Karpas-422 (cell line): ENCODE data around the gene NALCN. TPM values are rescaled to one million over a fixed set of nuclear protein-coding genes. Genes with fewer than 3 reads are reported as not detected.

Experiments
- DNase-seq: peaks from one replicate; pipeline ENCODE4 v3.0.0-alpha.2; 2015
- H2AFZ ChIP-seq: fragments of 200-600 bp; sonication (generic); 2 replicates; pipeline ENCODE4 v1.6.1; 2014; ENCODE audit warnings: antibody characterized with exemption, low read length, mixed read lengths
- H3K27ac ChIP-seq: fragments of 200-600 bp; sonication (generic); 2 replicates; pipeline ENCODE4 v1.5.1; 2014; ENCODE audit warnings: mild to moderate bottlenecking, low read length, moderate library complexity
- H3K27me3 ChIP-seq: fragments of 200-600 bp; sonication (generic); 2 replicates; pipeline ENCODE4 v1.6.1; 2014; ENCODE audit warnings: low read length, mixed read lengths
- H3K36me3 ChIP-seq: fragments of 200-600 bp; sonication (generic); 2 replicates; pipeline ENCODE4 v1.6.1; 2014; ENCODE audit warnings: low read length, mixed read lengths; ENCODE audit not compliant: insufficient read depth
- H3K4me1 ChIP-seq: fragments of 200-600 bp; sonication (generic); 2 replicates; pipeline ENCODE4 v1.6.1; 2014; ENCODE audit warnings: mild to moderate bottlenecking, low read length, mixed read lengths
- H3K4me2 ChIP-seq: fragments of 200-600 bp; sonication (generic); 2 replicates; pipeline ENCODE4 v1.6.1; 2014; ENCODE audit warnings: low read length, low read depth, mild to moderate bottlenecking; ENCODE audit not compliant: poor library complexity, severe bottlenecking
- H3K4me3 ChIP-seq: fragments of 200-600 bp; sonication (generic); 2 replicates; pipeline ENCODE4 v1.5.1; 2014; ENCODE audit warnings: mild to moderate bottlenecking, antibody characterized with exemption, low read length, mixed read lengths
- H3K79me2 ChIP-seq: fragments of 200-600 bp; sonication (generic); 2 replicates; pipeline ENCODE4 v1.6.1; 2014; ENCODE audit warnings: mild to moderate bottlenecking, low read length, mixed read lengths
- H3K9ac ChIP-seq: fragments of 200-600 bp; sonication (generic); 2 replicates; pipeline ENCODE4 v1.6.0; 2014; ENCODE audit warnings: low read length
- H3K9me2 ChIP-seq: fragments of 200-600 bp; sonication (generic), shearing (Covaris generic); replicated peaks from 2 replicates; pipeline ENCODE4 v1.6.0; 2014; ENCODE audit warnings: mild to moderate bottlenecking, low read length, moderate library complexity; ENCODE audit not compliant: insufficient read depth
- H3K9me3 ChIP-seq: fragments of 300-700, 200-600 bp; sonication (generic); 2 replicates; pipeline ENCODE4 v1.6.1; 2014; ENCODE audit warnings: low read length, mixed read lengths
- H4K20me1 ChIP-seq: fragments of 200-600 bp; sonication (generic); 2 replicates; pipeline ENCODE4 v1.6.1; 2014; ENCODE audit warnings: mild to moderate bottlenecking, antibody characterized with exemption, low read length, low read depth; ENCODE audit not compliant: insufficient read depth
- total RNA-seq: library from RNA; depleted of rRNA; stranded (reverse); fragments of >200 nt; shearing (Covaris generic); gene quantifications from 2 replicates; pipeline ENCODE4 v1.2.3, GENCODE V29; 2014; ENCODE audit warnings: low replicate concordance

The NALCN gene
- total RNA-seq, 1 experiment from 2014 or later = 0.04 TPM

- H3K4me3 ChIP-seq = no peak overlapping the region
- H3K9ac ChIP-seq = no peak overlapping the region
- no peaks in the 10 kb centered on the region for H3K36me3 ChIP-seq
- no peak overlapping the region for H3K4me2 ChIP-seq
- no peak for DNase-seq
- no peak overlapping the region for H2AFZ ChIP-seq
- no peaks in the 10 kb centered on the region for H3K4me1 ChIP-seq
- H4K20me1 ChIP-seq = no peaks in the 10 kb centered on the region
- H3K79me2 ChIP-seq = no peaks in the 10 kb centered on the region
- H3K27me3 ChIP-seq = no peaks in the 10 kb centered on the region
- no peaks in the 10 kb centered on the region for H3K9me3 ChIP-seq
- no peaks in the 10 kb centered on the region for H3K9me2 ChIP-seq
- H3K27ac ChIP-seq = no peak overlapping the region
Observed at GRCh38 chr13:101219609-101220265, 196.6 kb downstream of the NALCN start.

- Histone ChIP-seq H2AFZ (no peak overlapping the region), H3K9me2 (no peaks in the 10 kb centered on the region), H3K4me3 (no peak overlapping the region), H3K4me2 (no peak overlapping the region), H3K79me2 (no peaks in the 10 kb centered on the region), H4K20me1 (no peaks in the 10 kb centered on the region), H3K27me3 (no peaks in the 10 kb centered on the region), H3K9me3 (no peaks in the 10 kb centered on the region), H3K27ac (no peak overlapping the region), H3K36me3 (no peaks in the 10 kb centered on the region), H3K4me1 (no peaks in the 10 kb centered on the region), H3K9ac (no peak overlapping the region)
- DNase-seq = no peak
Observed at GRCh38 chr13:101218484-101218883, 197.8 kb downstream of the NALCN start.

GRCh38 chr13:101217086-101217485 lies 199.2 kb downstream of the NALCN start:
- Histone ChIP-seq H4K20me1 (no peaks in the 10 kb centered on the region), H3K4me1 (no peaks in the 10 kb centered on the region), H3K36me3 (no peaks in the 10 kb centered on the region), H2AFZ (no peak overlapping the region), H3K9me3 (no peaks in the 10 kb centered on the region), H3K4me2 (no peak overlapping the region), H3K9me2 (no peaks in the 10 kb centered on the region), H3K9ac (no peak overlapping the region), H3K27ac (no peak overlapping the region), H3K27me3 (no peaks in the 10 kb centered on the region), H3K4me3 (no peak overlapping the region), H3K79me2 (no peaks in the 10 kb centered on the region)
- DNase-seq = no peak

GRCh38 chr13:101211261-101211660 lies 205.0 kb downstream of the NALCN start:
- Histone ChIP-seq H4K20me1 (no peaks in the 10 kb centered on the region), H3K9me3 (no peaks in the 10 kb centered on the region), H3K9me2 (no peaks in the 10 kb centered on the region), H3K9ac (no peak overlapping the region), H3K27me3 (no peaks in the 10 kb centered on the region), H3K36me3 (no peaks in the 10 kb centered on the region), H3K4me2 (no peak overlapping the region), H3K4me3 (no peak overlapping the region), H2AFZ (no peak overlapping the region), H3K4me1 (no peaks in the 10 kb centered on the region), H3K79me2 (no peaks in the 10 kb centered on the region), H3K27ac (no peak overlapping the region)
- DNase-seq = no peak

GRCh38 chr13:101210774-101211173 lies 205.5 kb downstream of the NALCN start:
- no peaks in the 10 kb centered on the region for H3K27me3 ChIP-seq
- H3K9me3 ChIP-seq = no peaks in the 10 kb centered on the region
- peaks cover under 1% of the 10 kb centered on the region; the same call in 1 of the 2 replicates for H3K4me1 ChIP-seq
- H3K9ac ChIP-seq = no peak overlapping the region
- H3K79me2 ChIP-seq = no peaks in the 10 kb centered on the region
- H3K36me3 ChIP-seq = no peaks in the 10 kb centered on the region
- DNase-seq = no peak
- H2AFZ ChIP-seq = no peak overlapping the region
- H3K9me2 ChIP-seq = no peaks in the 10 kb centered on the region
- no peak overlapping the region for H3K27ac ChIP-seq
- H4K20me1 ChIP-seq = no peaks in the 10 kb centered on the region
- H3K4me3 ChIP-seq = no peak overlapping the region
- H3K4me2 ChIP-seq = no peak overlapping the region

- DNase-seq = no peak
- Histone ChIP-seq H3K36me3 (no peaks in the 10 kb centered on the region), H2AFZ (peak overlapping the region; percentile 73; the same call in 1 of the 2 replicates), H3K27me3 (no peaks in the 10 kb centered on the region), H3K4me3 (no peak overlapping the region), H3K27ac (no peak overlapping the region), H3K9me2 (no peaks in the 10 kb centered on the region), H3K4me1 (peaks cover 4% of the 10 kb centered on the region; the same call in 1 of the 2 replicates), H3K9ac (no peak overlapping the region), H3K9me3 (no peaks in the 10 kb centered on the region), H3K79me2 (no peaks in the 10 kb centered on the region), H4K20me1 (no peaks in the 10 kb centered on the region), H3K4me2 (no peak overlapping the region)
Observed at GRCh38 chr13:101209206-101209893, 207.0 kb downstream of the NALCN start.

GRCh38 chr13:101205408-101205807 lies 210.9 kb downstream of the NALCN start:
- no peak overlapping the region for H3K4me3 ChIP-seq
- H3K27ac ChIP-seq = no peak overlapping the region
- no peaks in the 10 kb centered on the region for H3K79me2 ChIP-seq
- no peak overlapping the region for H3K9ac ChIP-seq
- no peaks in the 10 kb centered on the region for H3K9me3 ChIP-seq
- DNase-seq = no peak
- no peaks in the 10 kb centered on the region for H4K20me1 ChIP-seq
- no peaks in the 10 kb centered on the region for H3K27me3 ChIP-seq
- no peak overlapping the region for H3K4me2 ChIP-seq
- no peaks in the 10 kb centered on the region for H3K9me2 ChIP-seq
- H3K4me1 ChIP-seq = peaks cover 4% of the 10 kb centered on the region; the same call in 1 of the 2 replicates
- H2AFZ ChIP-seq = no peak overlapping the region
- H3K36me3 ChIP-seq = no peaks in the 10 kb centered on the region

GRCh38 chr13:101204270-101205020 lies 211.9 kb downstream of the NALCN start:
- H3K9me3 ChIP-seq = no peaks in the 10 kb centered on the region
- no peak overlapping the region for H3K9ac ChIP-seq
- no peak overlapping the region for H3K4me3 ChIP-seq
- no peak overlapping the region for H3K27ac ChIP-seq
- no peak overlapping the region for H2AFZ ChIP-seq
- peaks cover 4% of the 10 kb centered on the region; the same call in 1 of the 2 replicates for H3K4me1 ChIP-seq
- DNase-seq = no peak
- no peaks in the 10 kb centered on the region for H3K27me3 ChIP-seq
- H3K79me2 ChIP-seq = no peaks in the 10 kb centered on the region
- H4K20me1 ChIP-seq = no peaks in the 10 kb centered on the region
- no peak overlapping the region for H3K4me2 ChIP-seq
- no peaks in the 10 kb centered on the region for H3K36me3 ChIP-seq
- H3K9me2 ChIP-seq = no peaks in the 10 kb centered on the region
